ENCODE data around the gene LARGE1. TPM values are rescaled to one million over a fixed set of nuclear protein-coding genes. Genes with fewer than 3 reads are reported as not detected.

Gene LARGE1
- total and polyA plus RNA-seq, 2 of the 4 experiments (the other 2 are of a cell fraction) = 6.2 to 12.4 TPM

DNA sequence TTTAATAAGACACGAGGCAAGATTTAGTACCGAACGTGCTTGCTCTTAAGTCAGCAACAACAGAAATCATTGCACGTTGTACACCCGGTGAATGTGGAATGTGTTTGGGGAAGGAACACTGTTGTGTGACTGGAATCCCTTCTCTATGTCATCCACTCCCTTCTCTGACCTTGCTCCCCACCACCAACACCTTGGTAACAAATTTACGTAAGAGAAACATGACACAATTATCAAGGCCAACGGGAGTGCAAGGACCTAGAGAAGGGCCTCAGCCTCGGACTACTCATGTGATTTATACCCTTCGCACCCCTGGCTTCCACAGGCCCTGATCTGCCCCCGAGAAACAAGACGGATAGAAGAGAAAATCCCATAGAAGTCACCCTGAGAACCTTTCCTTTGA lies 236.2 kb downstream of the LARGE1 start:
- H3K27ac ChIP-seq (ENCODE audit: insufficient read depth, low read length) = no peak overlapping the region
- H3K14ac ChIP-seq (replicated peaks; ENCODE audit: low read depth, low read length) = no peak overlapping the region
- H3K27me3 ChIP-seq (ENCODE audit: control insufficient read depth, insufficient read depth, low read length) = no peaks in the 10 kb centered on the region
- no peak overlapping the region for H3K9ac ChIP-seq (ENCODE audit: low read depth, low read length)
- POLR2A ChIA-PET (ENCODE audit: unreplicated experiment) = no interaction called here
- H2AK5ac ChIP-seq (ENCODE audit: low read depth, low read length) = no peak overlapping the region
- in situ Hi-C loops (cut with MboI; ENCODE audit: low sequenced_read_pairs) = no loop called here
- H2BK5ac ChIP-seq (ENCODE audit: low read depth, low read length, poor library complexity, severe bottlenecking) = no peak overlapping the region
- H2BK15ac ChIP-seq (ENCODE audit: low read depth, low read length) = no peak overlapping the region
- H3K9me1 ChIP-seq (ENCODE audit: insufficient read depth, low read length) = 0 out of 2 replicates have a peak, but pooled peaks cover 3% of the 10 kb centered on the region
- no peak overlapping the region for H4K91ac ChIP-seq (ENCODE audit: insufficient read depth, low read depth, low read length)
- no peak overlapping the region for H3K56ac ChIP-seq (ENCODE audit: extremely low read depth, insufficient read depth, low read length)
- no peak overlapping the region for H3K4me3 ChIP-seq (ENCODE audit: insufficient read depth, low read depth, low read length)
- H2BK120ac ChIP-seq (ENCODE audit: low read depth, low read length) = no peak overlapping the region
- H4K8ac ChIP-seq (ENCODE audit: low read depth in 2 of 2, low read length in 2 of 2) = no peak overlapping the region
- H2AK9ac ChIP-seq (replicated peaks; ENCODE audit: low read depth, low read length, poor library complexity) = no peak overlapping the region
- no peaks in the 10 kb centered on the region for H3K4me1 ChIP-seq (ENCODE audit: control insufficient read depth, insufficient read depth, low read length)
- no peak for TF ChIP-seq NFE2L2 (IDR thresholded peaks at IDR 0.05; ENCODE audit: low read depth, low read length)
- TF ChIP-seq FOS (IDR thresholded peaks at IDR 0.05; ENCODE audit: low read depth, low read length) = no peak
- TF ChIP-seq MAFK (IDR thresholded peaks at IDR 0.05; ENCODE audit: low read depth, low read length) = no peak
- TF ChIP-seq CHD1 (IDR thresholded peaks at IDR 0.05; ENCODE audit: low read depth, low read length) = no peak
- no peak for TF ChIP-seq RAD21 (IDR thresholded peaks at IDR 0.05; ENCODE audit: low read length)
- no peak for TF ChIP-seq BHLHE40 (IDR thresholded peaks at IDR 0.05; ENCODE audit: low read depth, low read length)
- TF ChIP-seq RFX5 (IDR thresholded peaks at IDR 0.05; ENCODE audit: low read depth, low read length) = no peak
- no peak for TF ChIP-seq MAZ (IDR thresholded peaks at IDR 0.05; ENCODE audit: borderline replicate concordance, low read depth, low read length)
- WGBS, 2 experiments (ENCODE audit: extremely low coverage in 2 of 2, insufficient read length in 1 of 2) = 50% methylated on average over 2 of the region's 11 CpGs; no CpG with 5 or more reads in 1 of the 2 experiments
- BruUV-seq (replicated peaks) = no TSS peak
- no peak overlapping the region for H3K4me2 ChIP-seq (ENCODE audit: low read depth, low read length)
- dilution Hi-C loops (cut with HindIII; ENCODE audit: low sequenced_read_pairs, unreplicated experiment) = no loop called here
- H2AFZ ChIP-seq (replicated peaks; ENCODE audit: low read length, poor library complexity) = no peak overlapping the region
- intact Hi-C loops (cut with micrococcal nuclease) = no loop called here
- H2BK20ac ChIP-seq (ENCODE audit: low read depth, low read length) = no peak overlapping the region
- no peak overlapping the region for H3K4ac ChIP-seq (ENCODE audit: low read depth, low read length)
- no peak for DNase-seq
- no peak overlapping the region for H3K23ac ChIP-seq (ENCODE audit: low read depth, low read length)
- H4K20me1 ChIP-seq (ENCODE audit: insufficient read depth, low read length) = no peaks in the 10 kb centered on the region
- H3K18ac ChIP-seq (ENCODE audit: low read depth, low read length) = no peak overlapping the region
- CTCF ChIA-PET = no interaction called here
- H3K36me3 ChIP-seq (ENCODE audit: control insufficient read depth, insufficient read depth, low read length) = no peaks in the 10 kb centered on the region
- no peaks in the 10 kb centered on the region for H3K9me3 ChIP-seq (ENCODE audit: control insufficient read depth, insufficient read depth, low read length)
- no peak for ATAC-seq (ENCODE audit: low read depth)
- H3K79me1 ChIP-seq (ENCODE audit: low read depth in 1 of 2, low read length in 2 of 2) = no peaks in the 10 kb centered on the region
- no peak overlapping the region for H4K5ac ChIP-seq (ENCODE audit: low read depth, low read length)

All from IMR-90 (cell line).